Fibroblast of lung (primary cell): ENCODE measurements around the gene TMEM8B. TPM values are rescaled to one million over a fixed set of nuclear protein-coding genes. Genes with fewer than 3 reads are reported as not detected.
A peak's percentile ranks its signal among the peaks of the same experiment; 100 is the strongest.

ENCODE experiments used
- DNase-seq, 2 donors: peaks; one replicate each; pipeline versions ENCODE4 v3.0.0 to v3.0.0-alpha.2; 2010; ENCODE audit warnings: low read depth in 2 of 2
- H2AFZ ChIP-seq: 2 replicates; pipeline ENCODE4 v1.5.1; 2012; ENCODE audit warnings: low read length, control low read depth, inconsistent platforms
- H3K27ac ChIP-seq: 2 replicates; pipeline ENCODE4 v1.5.1; 2011; ENCODE audit warnings: low read length, control low read depth; ENCODE audit not compliant: insufficient read depth
- H3K27me3 ChIP-seq: 2 replicates; pipeline ENCODE4 v1.5.1; 2011; ENCODE audit warnings: mild to moderate bottlenecking, low read length; ENCODE audit not compliant: control insufficient read depth, insufficient read depth
- H3K36me3 ChIP-seq: 2 replicates; pipeline ENCODE4 v1.5.1; 2011; ENCODE audit warnings: low read length; ENCODE audit not compliant: control insufficient read depth, insufficient read depth
- H3K4me1 ChIP-seq: 2 replicates; pipeline ENCODE4 v1.5.1; 2011; ENCODE audit warnings: low read length; ENCODE audit not compliant: control insufficient read depth, insufficient read depth; ENCODE audit errors: extremely low read depth
- H3K4me2 ChIP-seq: 2 replicates; pipeline ENCODE4 v1.5.1; 2011; ENCODE audit warnings: low read length, control low read depth; ENCODE audit not compliant: insufficient read depth; ENCODE audit errors: extremely low read depth
- H3K4me3 ChIP-seq, 4 experiments: fragments of 200-600 bp in 1 of 4; sonication (generic) in 1 of 4; replicated peaks in 1 of 4; 2 replicates each; pipeline ENCODE4 v1.5.1; 2011 to 2016; ENCODE audit warnings: low read length in 4 of 4, low read depth in 3 of 4, mild to moderate bottlenecking in 3 of 4, control low read depth in 2 of 4, inconsistent platforms in 1 of 4, mixed read lengths in 1 of 4; ENCODE audit not compliant: insufficient read depth in 1 of 4; ENCODE audit errors: control extremely low read depth in 1 of 4
- H3K79me2 ChIP-seq: 2 replicates; pipeline ENCODE4 v1.5.1; 2012; ENCODE audit warnings: mild to moderate bottlenecking, low read length, inconsistent platforms; ENCODE audit not compliant: control insufficient read depth, insufficient read depth
- H3K9ac ChIP-seq: 2 replicates; pipeline ENCODE4 v1.5.1; 2011; ENCODE audit warnings: mild to moderate bottlenecking, low read length, control low read depth; ENCODE audit not compliant: insufficient read depth
- H3K9me3 ChIP-seq: 2 replicates; pipeline ENCODE4 v1.5.1; 2012; ENCODE audit warnings: low read depth, low read length; ENCODE audit not compliant: control insufficient read depth, insufficient read depth
- H4K20me1 ChIP-seq: 2 replicates; pipeline ENCODE4 v1.5.1; 2011; ENCODE audit warnings: low read length; ENCODE audit not compliant: control insufficient read depth, insufficient read depth; ENCODE audit errors: extremely low read depth
- CTCF ChIP-seq, 2 donors: IDR thresholded peaks in 1 of 2; conservative IDR thresholded peaks in 1 of 2; 1 replicate in 1 of 2; 2 replicates in 1 of 2; pipeline ENCODE4 v1.5.1; 2011 to 2012; ENCODE audit warnings: low read length in 2 of 2, control low read depth in 1 of 2, inconsistent platforms in 1 of 2, low read depth in 1 of 2, mild to moderate bottlenecking in 1 of 2
- EZH2 ChIP-seq: IDR thresholded peaks from 2 replicates; pipeline ENCODE4 v1.5.1; 2012; ENCODE audit warnings: low read length, control low read depth, mild to moderate bottlenecking; ENCODE audit errors: missing control alignments
- polyA minus RNA-seq: library from RNA; depleted of rRNA, polyadenylated mRNA; stranded (reverse); fragments of >200 nt; gene quantifications from 2 replicates; pipeline ENCODE4 v1.2.3, GENCODE V29; 2011; ENCODE audit warnings: low replicate concordance
- polyA plus RNA-seq, 2 donors: library from polyadenylated mRNA; depleted of rRNA in 1 of 2; stranded (reverse) in 1 of 2; unstranded in 1 of 2; fragments of >200 nt; gene quantifications; 2 replicates each; pipeline ENCODE4 v1.2.1, GENCODE V29; 2011 to 2012; ENCODE audit warnings: missing spikeins in 1 of 2
- total RNA-seq: library from RNA; depleted of rRNA; stranded (reverse); fragments of >200 nt; gene quantifications from 2 replicates; pipeline ENCODE4 v1.2.1, GENCODE V29; 2014

The TMEM8B gene
- total RNA-seq (2.1 and 3.0 TPM in 2 replicates), polyA plus RNA-seq (2.7 and 3.0 TPM in 2 replicates), polyA minus RNA-seq (18.2 and 23.8 TPM in 2 replicates)
- polyA plus RNA-seq (2012) = 9.7 and 10.8 TPM in 2 replicates

GRCh38 chr9:35829084-35829763 is at the start of gene TMEM8B:
TSS of gene TMEM8B (plus strand) at chr9:35829228. CDS start at chr9:35829448, 220 bp downstream.
- Histone ChIP-seq H3K27ac (peak within 1 kb of the TSS; percentile 73), H3K27me3 (no peaks in the 10 kb centered on the region), H3K36me3 (no peaks in the 10 kb centered on the region), H3K9me3 (no peaks in the 10 kb centered on the region), H3K4me3 (peak within 1 kb of the TSS; percentile 74 to 82 (median 78)), H2AFZ (peak within 1 kb of the TSS; percentile 99), H3K9ac (peak within 1 kb of the TSS; percentile 82), H3K4me1 (peaks cover 5% of the 10 kb centered on the region), H3K4me2 (peak within 1 kb of the TSS; percentile 95), H3K79me2 (no peaks in the 10 kb centered on the region), H4K20me1 (no peaks in the 10 kb centered on the region)
- DNase-seq = peak; percentile 89 to 90
- no peak for TF ChIP-seq EZH2
- no peak for TF ChIP-seq CTCF (conservative IDR thresholded peaks at IDR 0.05 in 1 of 2, IDR thresholded peaks at IDR 0.05 in 1 of 2; ENCODE audit: low read depth in 1 of 2, low read length in 2 of 2)

DNA sequence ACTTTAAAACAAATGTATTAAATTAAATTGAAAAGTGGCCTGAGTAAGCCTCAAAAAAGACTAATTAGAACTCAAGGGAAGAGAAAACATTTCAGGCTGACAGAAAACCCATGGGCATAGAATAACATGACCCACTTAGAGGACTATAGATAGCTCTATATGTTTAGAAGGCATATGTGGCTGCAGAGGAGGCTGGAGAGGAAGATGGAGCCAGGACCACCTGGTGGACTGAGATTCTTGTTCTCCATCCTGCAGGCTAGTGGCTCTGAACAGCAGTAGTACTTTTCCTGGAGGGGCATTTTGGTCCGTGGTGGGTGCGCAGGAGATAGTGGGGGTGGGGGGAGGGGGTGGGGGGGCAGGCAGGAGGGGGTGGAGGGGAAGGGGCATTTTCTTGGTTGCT is 48.0 kb upstream of the TMEM8B start:
- Histone ChIP-seq H3K27ac (no peak overlapping the region), H3K36me3 (no peaks in the 10 kb centered on the region), H3K9ac (no peak overlapping the region), H2AFZ (no peak overlapping the region), H3K27me3 (peaks cover 19% of the 10 kb centered on the region), H3K4me2 (no peak overlapping the region), H3K4me3 (no peak overlapping the region), H3K9me3 (no peaks in the 10 kb centered on the region), H3K79me2 (no peaks in the 10 kb centered on the region), H3K4me1 (no peaks in the 10 kb centered on the region), H4K20me1 (no peaks in the 10 kb centered on the region)
- TF ChIP-seq CTCF (conservative IDR thresholded peaks at IDR 0.05 in 1 of 2, IDR thresholded peaks at IDR 0.05 in 1 of 2; ENCODE audit: low read depth in 1 of 2, low read length in 2 of 2) = no peak
- TF ChIP-seq EZH2 = no peak
- no peak for DNase-seq

DNA sequence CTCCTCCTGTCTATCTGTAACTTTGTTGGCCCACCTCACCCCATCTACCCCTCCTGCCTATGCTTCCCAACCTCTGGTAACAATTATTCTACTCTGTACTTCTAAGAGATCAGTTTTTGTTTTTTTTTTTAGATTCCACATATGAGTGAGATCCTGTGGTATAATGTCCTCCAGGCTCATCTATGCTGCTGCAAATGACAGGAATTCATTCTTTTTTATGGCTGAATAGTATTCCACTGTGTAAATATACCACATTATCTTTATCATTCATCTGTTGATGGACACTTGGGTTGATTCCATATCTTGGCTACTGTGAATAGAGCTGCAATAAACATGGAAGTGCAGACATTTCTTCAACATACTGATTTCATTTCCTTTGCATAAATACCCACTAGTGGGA is 45.6 kb upstream of the TMEM8B start:
- Histone ChIP-seq H3K4me2 (no peak overlapping the region), H2AFZ (no peak overlapping the region), H3K9ac (no peak overlapping the region), H4K20me1 (no peaks in the 10 kb centered on the region), H3K36me3 (no peaks in the 10 kb centered on the region), H3K9me3 (no peaks in the 10 kb centered on the region), H3K27me3 (peaks cover 16% of the 10 kb centered on the region), H3K27ac (no peak overlapping the region), H3K4me1 (no peaks in the 10 kb centered on the region), H3K4me3 (no peak overlapping the region), H3K79me2 (no peaks in the 10 kb centered on the region)
- no peak for DNase-seq
- TF ChIP-seq EZH2 (no peak), CTCF (conservative IDR thresholded peaks at IDR 0.05 in 1 of 2, IDR thresholded peaks at IDR 0.05 in 1 of 2; ENCODE audit: low read depth in 1 of 2, low read length in 2 of 2) (no peak)
